ENCODE results near the gene PRR33.
A peak's percentile ranks its signal among the peaks of the same experiment; 100 is the strongest.

The PRR33 gene

DNA sequence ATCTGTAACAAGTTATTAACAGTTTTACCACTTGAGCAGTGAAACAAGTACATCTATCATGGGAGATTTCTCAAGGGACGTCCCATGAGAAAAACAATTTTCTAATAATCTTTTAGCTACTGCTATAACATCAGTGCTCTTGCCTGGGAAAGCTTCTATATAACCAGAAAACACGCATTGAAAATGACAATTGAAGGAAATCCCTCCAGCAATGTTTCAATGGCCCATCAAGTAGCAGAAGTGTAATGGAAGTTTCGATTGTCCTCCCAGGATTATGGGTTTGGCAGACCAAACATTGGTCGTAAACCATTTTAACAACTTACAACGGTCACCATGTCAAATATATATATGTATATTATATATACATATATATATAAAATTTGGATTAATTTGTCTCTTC, 8.0 kb upstream of the PRR33 start:
- Histone ChIP-seq H3K4me3 (no peak overlapping the region), H3K36me3 (no peaks in the 10 kb centered on the region), H3K9me3 (no peaks in the 10 kb centered on the region), H3K4me1 (peaks cover 16% of the 10 kb centered on the region), H3K27ac (no peak overlapping the region), H4K20me1 (no peaks in the 10 kb centered on the region), H3K4me2 (no peak overlapping the region), H3K27me3 (no peaks in the 10 kb centered on the region; the same call in 1 of the 2 replicates), H3K9ac (no peak overlapping the region)
- TF ChIP-seq Cebpa-rat (IDR thresholded peaks at IDR 0.05) = no peak

DNA sequence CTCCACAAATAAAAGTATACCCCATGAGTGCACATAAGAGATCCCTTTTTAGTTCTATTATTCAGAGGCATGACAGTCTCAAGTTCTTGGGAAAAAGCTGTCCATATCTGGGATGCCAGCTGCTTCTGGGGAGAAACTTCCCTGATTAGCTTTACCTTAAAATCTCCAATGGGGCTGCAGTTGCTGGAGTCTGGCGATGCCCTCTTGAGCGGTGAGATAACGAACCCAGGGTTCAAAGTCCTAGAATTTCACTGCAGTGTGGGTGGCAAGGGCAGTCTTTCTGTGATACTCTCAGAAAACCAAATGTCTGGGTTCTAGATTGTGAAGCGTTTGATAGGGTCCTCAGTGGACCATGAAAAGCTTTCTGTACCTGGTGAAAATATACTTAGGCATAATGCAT, 7.4 kb upstream of the PRR33 start:
- H3K4me3 ChIP-seq = no peak overlapping the region
- peaks cover 16% of the 10 kb centered on the region for H3K4me1 ChIP-seq
- H3K9me3 ChIP-seq = no peaks in the 10 kb centered on the region
- H3K9ac ChIP-seq = no peak overlapping the region
- H3K36me3 ChIP-seq = no peaks in the 10 kb centered on the region
- no peak for TF ChIP-seq Cebpa-rat (IDR thresholded peaks at IDR 0.05)
- H3K27ac ChIP-seq = no peak overlapping the region
- H3K4me2 ChIP-seq = no peak overlapping the region
- no peaks in the 10 kb centered on the region for H4K20me1 ChIP-seq
- H3K27me3 ChIP-seq = no peaks in the 10 kb centered on the region; the same call in 1 of the 2 replicates

DNA sequence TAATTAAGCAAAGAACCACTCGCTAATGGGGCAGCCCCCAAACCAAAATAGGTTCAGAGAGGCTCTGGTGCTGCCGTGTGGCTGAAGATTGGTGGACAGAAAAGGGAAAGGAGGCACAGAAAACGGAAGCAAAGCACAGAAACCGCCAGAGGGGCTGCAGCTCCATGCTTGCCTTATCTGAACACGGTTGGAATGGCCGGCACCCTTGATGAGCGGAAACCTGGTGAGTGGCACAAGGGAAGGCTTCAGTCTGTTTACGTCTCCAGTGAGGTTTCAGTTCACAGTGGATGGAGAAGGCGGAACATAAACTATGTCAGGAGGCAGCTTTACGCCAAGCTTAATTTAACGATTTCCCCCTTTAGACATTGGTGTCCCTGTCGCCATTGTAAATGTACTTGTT, 5.2 kb upstream of the PRR33 start:
- H3K4me2 ChIP-seq = peak overlapping the region; percentile 74
- no peaks in the 10 kb centered on the region for H3K36me3 ChIP-seq
- TF ChIP-seq Cebpa-rat (IDR thresholded peaks at IDR 0.05) = no peak
- H3K4me3 ChIP-seq = peak overlapping the region; percentile 44
- H3K27me3 ChIP-seq = no peaks in the 10 kb centered on the region; the same call in 1 of the 2 replicates
- H3K9me3 ChIP-seq = no peaks in the 10 kb centered on the region
- H3K4me1 ChIP-seq = peaks cover 22% of the 10 kb centered on the region
- H3K27ac ChIP-seq = peak overlapping the region; percentile 72
- H3K9ac ChIP-seq = peak overlapping the region; percentile 66
- no peaks in the 10 kb centered on the region for H4K20me1 ChIP-seq

DNA sequence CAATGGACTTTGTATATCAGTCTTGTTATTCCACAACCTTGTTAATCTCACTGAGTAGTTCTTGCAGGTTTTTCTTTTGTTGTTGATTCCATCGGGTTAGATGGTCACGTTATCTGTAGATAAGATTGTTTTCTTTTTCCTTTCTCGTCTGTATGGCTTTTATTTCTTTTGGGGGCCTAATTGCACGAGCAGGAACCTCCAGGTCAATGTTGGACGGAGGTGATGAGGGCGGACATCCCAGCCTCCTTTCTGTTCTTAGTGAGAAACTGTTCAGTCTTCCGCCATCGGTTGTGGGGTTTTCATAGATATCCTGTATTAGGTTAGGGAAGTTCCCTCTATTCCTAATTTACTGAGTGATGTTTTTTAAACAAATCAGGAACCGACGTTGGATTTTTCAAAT, 4.8 kb upstream of the PRR33 start:
- no peaks in the 10 kb centered on the region; the same call in 1 of the 2 replicates for H3K27me3 ChIP-seq
- H3K4me2 ChIP-seq = peak overlapping the region; percentile 74
- peak overlapping the region; percentile 66; the same call in 1 of the 2 replicates for H3K9ac ChIP-seq

DNA sequence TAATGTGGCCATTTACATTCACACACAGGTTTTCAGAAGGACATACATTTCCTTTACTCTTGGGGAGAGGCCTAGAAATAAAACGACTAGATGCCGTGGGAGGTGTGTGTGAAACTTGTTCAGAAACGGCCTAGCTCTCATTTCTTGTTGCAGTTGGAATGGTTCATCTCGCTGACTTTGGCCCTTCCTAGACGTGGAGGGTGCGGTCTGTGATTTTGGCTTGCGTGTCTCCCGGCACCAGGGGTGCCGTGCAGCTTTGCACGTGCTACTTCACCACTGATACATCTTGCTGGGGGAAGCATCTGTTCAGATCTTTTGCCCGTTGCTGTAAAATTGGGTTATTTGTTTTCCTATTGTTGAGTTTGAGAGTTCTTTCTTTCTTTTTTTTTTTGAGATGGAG, 3.1 kb upstream of the PRR33 start:
- TF ChIP-seq Cebpa-rat (IDR thresholded peaks at IDR 0.05) = no peak
- Histone ChIP-seq H3K27me3 (no peaks in the 10 kb centered on the region; the same call in 1 of the 2 replicates), H3K36me3 (no peaks in the 10 kb centered on the region), H3K27ac (no peak overlapping the region), H3K4me2 (no peak overlapping the region), H3K9me3 (no peaks in the 10 kb centered on the region), H3K9ac (no peak overlapping the region), H4K20me1 (no peaks in the 10 kb centered on the region), H3K4me1 (peaks cover 44% of the 10 kb centered on the region), H3K4me3 (no peak overlapping the region)

More for the DNA sequence above, 4.8 kb upstream of the PRR33 start:
- no peaks in the 10 kb centered on the region for H4K20me1 ChIP-seq
- TF ChIP-seq Cebpa-rat (IDR thresholded peaks at IDR 0.05) = no peak
- peak overlapping the region; percentile 72 for H3K27ac ChIP-seq
- no peaks in the 10 kb centered on the region for H3K9me3 ChIP-seq
- H3K36me3 ChIP-seq = no peaks in the 10 kb centered on the region
- H3K4me3 ChIP-seq = no peak overlapping the region
- H3K4me1 ChIP-seq = peaks cover 27% of the 10 kb centered on the region

DNA sequence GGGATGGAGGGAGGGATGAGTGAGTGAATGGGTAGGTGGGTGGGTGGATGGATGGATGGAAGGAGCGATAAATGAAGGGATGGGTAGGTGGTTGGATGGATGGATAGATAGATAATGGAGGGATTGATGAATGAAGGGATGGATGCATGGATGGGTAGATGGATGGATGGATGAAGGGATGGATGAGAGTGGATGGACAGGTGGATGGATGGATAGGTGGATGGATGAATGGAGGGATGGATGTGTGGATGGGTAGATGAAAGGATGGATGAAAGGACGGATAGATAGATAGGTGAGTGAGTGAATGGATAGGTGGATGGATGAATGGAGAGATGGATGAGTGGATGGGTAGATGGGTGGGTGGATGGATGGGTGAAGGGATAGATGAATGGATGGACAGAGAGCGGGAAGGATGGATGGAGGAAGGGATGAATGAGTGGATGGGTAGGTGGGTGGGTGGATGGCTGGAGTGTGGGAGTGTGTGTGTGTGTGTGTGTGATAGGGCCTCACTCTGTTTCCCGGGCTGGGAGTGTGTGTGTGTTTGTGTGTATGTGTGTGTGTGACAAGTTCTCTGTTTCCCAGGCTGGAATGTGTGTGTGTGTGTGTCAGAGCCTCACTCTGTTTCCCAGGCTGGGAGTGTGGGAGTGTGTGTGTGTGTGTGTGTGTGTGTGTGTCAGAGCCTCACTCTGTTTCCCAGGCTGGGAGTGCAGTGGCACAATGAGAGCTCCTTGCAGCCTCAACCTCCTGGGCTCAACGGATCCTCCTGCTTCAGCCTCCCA, 2.1 kb upstream of the PRR33 start:
- no peaks in the 10 kb centered on the region for H4K20me1 ChIP-seq
- no peak overlapping the region for H3K4me3 ChIP-seq
- no peak overlapping the region for H3K4me2 ChIP-seq
- no peak overlapping the region for H3K27ac ChIP-seq
- no peaks in the 10 kb centered on the region for H3K9me3 ChIP-seq
- TF ChIP-seq Cebpa-rat (IDR thresholded peaks at IDR 0.05) = no peak
- no peak overlapping the region for H3K9ac ChIP-seq
- peaks cover 54% of the 10 kb centered on the region for H3K4me1 ChIP-seq
- H3K27me3 ChIP-seq = no peaks in the 10 kb centered on the region; the same call in 1 of the 2 replicates
- no peaks in the 10 kb centered on the region for H3K36me3 ChIP-seq

DNA sequence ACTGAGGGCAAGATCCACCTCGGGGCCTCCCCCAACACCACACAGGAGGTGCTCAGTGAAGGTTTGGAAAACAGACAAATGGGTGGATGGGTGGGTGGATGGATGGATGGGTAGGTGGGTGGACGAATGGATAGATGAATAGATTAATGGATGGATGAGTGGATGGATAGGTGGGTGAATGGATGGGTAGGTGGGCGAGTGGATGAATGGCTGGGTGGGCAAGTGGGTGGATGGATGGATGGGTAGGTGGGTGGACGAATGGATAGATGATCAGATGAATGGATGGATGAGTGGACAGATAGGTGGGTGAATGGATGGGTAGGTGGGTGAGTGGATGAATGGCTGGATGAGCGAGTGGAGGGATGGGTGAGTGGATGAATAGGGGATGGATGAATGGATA, 863 bp upstream of the PRR33 start:
- Histone ChIP-seq H4K20me1 (no peaks in the 10 kb centered on the region), H3K4me2 (peak overlapping the region; percentile 99; the same call in 1 of the 2 replicates), H3K4me1 (peaks cover 64% of the 10 kb centered on the region), H3K9ac (no peak overlapping the region), H3K36me3 (no peaks in the 10 kb centered on the region), H3K4me3 (no peak overlapping the region), H3K9me3 (no peaks in the 10 kb centered on the region), H3K27me3 (no peaks in the 10 kb centered on the region; the same call in 1 of the 2 replicates), H3K27ac (no peak overlapping the region)
- TF ChIP-seq Cebpa-rat (IDR thresholded peaks at IDR 0.05) = no peak

DNA sequence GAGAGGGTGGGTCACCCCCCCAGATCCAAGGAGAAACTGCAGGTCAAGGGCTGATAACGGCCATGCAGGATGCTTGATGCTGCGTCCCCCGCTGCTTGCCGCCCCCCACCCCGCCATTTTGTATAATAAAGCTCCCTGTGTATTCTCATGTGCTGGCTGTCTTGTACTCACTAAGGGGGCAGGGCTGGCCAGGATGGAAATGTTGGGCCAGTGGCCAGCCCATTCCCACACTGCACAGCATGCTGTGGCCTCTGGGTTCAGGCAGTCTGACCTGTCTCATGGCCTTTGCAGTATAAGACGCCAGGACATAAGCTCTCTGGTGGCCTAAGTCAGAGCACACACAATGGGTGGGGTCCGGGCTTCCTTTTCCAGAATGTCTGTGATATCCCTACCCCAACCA, 421 bp upstream of the PRR33 start:
- no peaks in the 10 kb centered on the region for H3K9me3 ChIP-seq
- peaks cover 63% of the 10 kb centered on the region for H3K4me1 ChIP-seq
- H3K36me3 ChIP-seq = no peaks in the 10 kb centered on the region
- H3K27ac ChIP-seq = no peak overlapping the region
- peak overlapping the region; percentile 99 for H3K4me2 ChIP-seq
- H4K20me1 ChIP-seq = no peaks in the 10 kb centered on the region
- no peaks in the 10 kb centered on the region; the same call in 1 of the 2 replicates for H3K27me3 ChIP-seq
- no peak overlapping the region for H3K9ac ChIP-seq
- H3K4me3 ChIP-seq = no peak overlapping the region
- no peak for TF ChIP-seq Cebpa-rat (IDR thresholded peaks at IDR 0.05)

DNA sequence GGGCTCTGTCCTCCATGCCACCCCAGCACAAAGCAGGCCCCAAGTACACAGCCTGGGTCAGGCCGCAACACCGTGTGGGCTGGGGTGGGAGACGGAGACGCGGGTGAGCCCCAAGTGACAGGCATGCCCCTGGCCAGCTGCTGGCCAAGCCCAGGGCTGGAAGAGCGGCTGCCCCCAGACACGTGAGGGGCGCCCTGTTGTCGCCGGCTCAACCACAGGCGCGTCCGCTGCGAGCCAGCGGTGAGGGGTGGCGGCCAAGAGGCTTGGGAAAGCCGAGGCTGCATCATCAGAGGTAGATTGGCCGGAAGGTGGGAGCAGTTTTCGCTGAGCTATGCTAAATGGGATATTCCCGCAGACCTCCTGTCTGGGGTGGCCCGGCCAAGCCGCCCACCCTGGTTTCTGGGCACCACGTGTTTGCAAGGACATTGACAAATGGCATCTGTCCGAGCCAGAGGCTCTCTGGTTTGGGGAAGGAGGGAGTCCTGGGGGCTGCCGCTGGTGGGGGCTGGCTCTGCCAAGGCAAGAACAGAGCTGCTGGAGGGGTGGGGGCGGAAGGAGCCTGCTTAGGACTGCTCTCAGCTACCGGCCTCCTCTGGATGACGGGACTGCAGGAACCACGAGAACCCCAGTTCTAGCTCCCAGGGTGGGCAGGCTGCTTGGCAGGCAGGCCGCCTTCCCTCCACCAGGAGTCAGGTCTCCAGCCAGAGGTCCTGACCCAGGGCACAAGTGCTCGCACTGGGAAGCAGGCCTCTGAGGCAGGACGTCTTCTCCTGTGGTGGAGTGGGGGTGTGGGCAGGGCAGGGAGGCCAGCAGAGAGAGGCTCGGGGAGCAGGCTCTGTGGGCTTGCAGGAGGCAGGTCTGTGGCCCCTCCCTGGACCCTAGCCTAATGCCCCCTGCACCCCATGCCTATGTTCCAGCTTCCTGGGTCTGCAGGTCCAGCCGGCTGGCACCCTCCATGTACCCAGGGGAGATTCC, 552 bp downstream of the PRR33 start:
- Histone ChIP-seq H3K4me1 (peaks cover 53% of the 10 kb centered on the region), H3K27me3 (no peaks in the 10 kb centered on the region), H3K4me2 (peak overlapping the region; percentile 99), H3K9ac (peak overlapping the region; percentile 79), H3K27ac (peak overlapping the region; percentile 89), H3K9me3 (no peaks in the 10 kb centered on the region), H3K4me3 (peak overlapping the region; percentile 66), H4K20me1 (no peaks in the 10 kb centered on the region), H3K36me3 (no peaks in the 10 kb centered on the region)
- TF ChIP-seq Cebpa-rat (IDR thresholded peaks at IDR 0.05) = no peak
